Smooth muscle cell (in vitro differentiated cells): Measurements from ENCODE around the gene ATXN1. TPM values are rescaled to one million over a fixed set of nuclear protein-coding genes. Genes with fewer than 3 reads are reported as not detected.

ENCODE experiments used
- DNase-seq: peaks from one replicate; lab custom pipeline; 2025; ENCODE audit not compliant: unreplicated experiment; lab: John Stamatoyannopoulos, UW
- H2AFZ ChIP-seq: fragments of 200-600 bp; sonication (generic); 2 replicates; pipeline ENCODE4 v1.6.0; 2016; ENCODE audit warnings: antibody characterized with exemption, low read depth, mild to moderate bottlenecking
- H3F3A ChIP-seq: fragments of 200-600 bp; sonication (generic); 2 replicates; pipeline ENCODE4 v1.6.0; 2017; ENCODE audit warnings: antibody characterized with exemption, low read depth
- H3K27ac ChIP-seq: fragments of 200-600 bp; sonication (generic); 2 replicates; pipeline ENCODE4 v1.5.1; 2016; ENCODE audit warnings: low read depth, mild to moderate bottlenecking
- H3K27me3 ChIP-seq: fragments of 200-600 bp; sonication (generic); 2 replicates; pipeline ENCODE4 v1.6.1; 2016; ENCODE audit warnings: low read depth, mild to moderate bottlenecking
- H3K36me3 ChIP-seq: fragments of 200-600 bp; sonication (generic); 2 replicates; pipeline ENCODE4 v1.5.1; 2016; ENCODE audit warnings: low read depth
- H3K4me1 ChIP-seq: fragments of 200-600 bp; sonication (generic); 2 replicates; pipeline ENCODE4 v1.5.1; 2016; ENCODE audit warnings: low read depth
- H3K4me2 ChIP-seq: fragments of 200-600 bp; sonication (generic); 2 replicates; pipeline ENCODE4 v1.6.0; 2016; ENCODE audit warnings: mild to moderate bottlenecking
- H3K4me3 ChIP-seq: fragments of 200-600 bp; sonication (generic); 2 replicates; pipeline ENCODE4 v1.5.1; 2016; ENCODE audit warnings: mild to moderate bottlenecking
- H3K79me2 ChIP-seq: fragments of 200-600 bp; sonication (generic); 2 replicates; pipeline ENCODE4 v1.6.0; 2016; ENCODE audit warnings: low read depth, mild to moderate bottlenecking
- H3K9ac ChIP-seq: fragments of 200-600 bp; sonication (generic); 2 replicates; pipeline ENCODE4 v1.6.0; 2016; ENCODE audit warnings: low read depth
- H3K9me3 ChIP-seq: fragments of 200-600 bp; sonication (generic); replicated peaks from 2 replicates; pipeline ENCODE4 v1.5.1; 2016; ENCODE audit warnings: low read depth
- H4K20me1 ChIP-seq: fragments of 200-600 bp; sonication (generic); 2 replicates; pipeline ENCODE4 v1.6.0; 2016; ENCODE audit warnings: low read depth
- WGBS: methylation state at CpG from one replicate; pipeline ENCODE4 v1.1.7; 2016; ENCODE audit warnings: low lambda C conversion rate; 5-methylcytosine and 5-hydroxymethylcytosine counted together
- polyA plus RNA-seq: library from polyadenylated mRNA; unstranded; fragments of >200 nt; fragmentation: Nextera tagmentation; extraction: Ambion mirVana; gene quantifications from 2 replicates; pipeline ENCODE4 v1.2.1, GENCODE V29; 2016
- total RNA-seq: library from RNA; depleted of rRNA; stranded (reverse); fragments of >200 nt; gene quantifications from 2 replicates; pipeline ENCODE4 v1.2.3, GENCODE V29; 2014
- TF ChIP-seq, protein P1 (sequence below): fragments of 200-600 bp; sonication (generic); IDR thresholded peaks from 2 replicates; pipeline ENCODE4 v1.5.1; 2017; ENCODE audit warnings: borderline replicate concordance, mild to moderate bottlenecking, antibody characterized with exemption; ENCODE audit not compliant: insufficient read depth, poor library complexity, severe bottlenecking

Gene ATXN1
- total and polyA plus RNA-seq, 2 experiments from 2014 or later = 17.9 to 40.6 TPM

DNA sequence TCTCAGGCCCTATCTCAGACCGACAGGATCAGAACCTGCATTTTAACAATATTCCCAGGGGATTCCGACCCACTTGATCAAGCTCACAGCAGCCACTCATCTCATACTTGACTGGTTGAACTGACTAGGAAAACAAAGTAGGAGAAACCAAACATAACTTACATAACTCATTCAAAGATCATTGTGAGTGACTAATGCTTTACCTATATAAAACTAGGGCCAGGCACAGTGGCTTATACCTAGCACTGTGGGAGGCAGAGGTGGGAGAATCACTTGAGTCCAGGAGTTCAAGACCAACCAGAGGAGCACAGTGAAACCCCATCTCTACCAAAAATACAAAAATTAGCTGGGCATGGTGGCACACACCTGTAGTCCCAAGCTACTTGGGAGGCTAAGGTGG, 251.0 kb downstream of the ATXN1 start:
- Histone ChIP-seq H3K9ac (no peak overlapping the region), H4K20me1 (peaks cover 81% of the 10 kb centered on the region), H3K4me1 (no peaks in the 10 kb centered on the region), H3K36me3 (no peaks in the 10 kb centered on the region), H3K27me3 (no peaks in the 10 kb centered on the region), H3F3A (peaks cover 7% of the 10 kb centered on the region), H3K9me3 (no peaks in the 10 kb centered on the region), H2AFZ (no peak overlapping the region), H3K4me3 (no peak overlapping the region), H3K79me2 (peaks cover 58% of the 10 kb centered on the region), H3K27ac (no peak overlapping the region), H3K4me2 (no peak overlapping the region)
- TF ChIP-seq, protein P1, sequence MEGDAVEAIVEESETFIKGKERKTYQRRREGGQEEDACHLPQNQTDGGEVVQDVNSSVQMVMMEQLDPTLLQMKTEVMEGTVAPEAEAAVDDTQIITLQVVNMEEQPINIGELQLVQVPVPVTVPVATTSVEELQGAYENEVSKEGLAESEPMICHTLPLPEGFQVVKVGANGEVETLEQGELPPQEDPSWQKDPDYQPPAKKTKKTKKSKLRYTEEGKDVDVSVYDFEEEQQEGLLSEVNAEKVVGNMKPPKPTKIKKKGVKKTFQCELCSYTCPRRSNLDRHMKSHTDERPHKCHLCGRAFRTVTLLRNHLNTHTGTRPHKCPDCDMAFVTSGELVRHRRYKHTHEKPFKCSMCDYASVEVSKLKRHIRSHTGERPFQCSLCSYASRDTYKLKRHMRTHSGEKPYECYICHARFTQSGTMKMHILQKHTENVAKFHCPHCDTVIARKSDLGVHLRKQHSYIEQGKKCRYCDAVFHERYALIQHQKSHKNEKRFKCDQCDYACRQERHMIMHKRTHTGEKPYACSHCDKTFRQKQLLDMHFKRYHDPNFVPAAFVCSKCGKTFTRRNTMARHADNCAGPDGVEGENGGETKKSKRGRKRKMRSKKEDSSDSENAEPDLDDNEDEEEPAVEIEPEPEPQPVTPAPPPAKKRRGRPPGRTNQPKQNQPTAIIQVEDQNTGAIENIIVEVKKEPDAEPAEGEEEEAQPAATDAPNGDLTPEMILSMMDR = no peak
- DNase-seq = no peak
- WGBS = 93% methylated on average over 2 of the region's 2 CpGs

DNA sequence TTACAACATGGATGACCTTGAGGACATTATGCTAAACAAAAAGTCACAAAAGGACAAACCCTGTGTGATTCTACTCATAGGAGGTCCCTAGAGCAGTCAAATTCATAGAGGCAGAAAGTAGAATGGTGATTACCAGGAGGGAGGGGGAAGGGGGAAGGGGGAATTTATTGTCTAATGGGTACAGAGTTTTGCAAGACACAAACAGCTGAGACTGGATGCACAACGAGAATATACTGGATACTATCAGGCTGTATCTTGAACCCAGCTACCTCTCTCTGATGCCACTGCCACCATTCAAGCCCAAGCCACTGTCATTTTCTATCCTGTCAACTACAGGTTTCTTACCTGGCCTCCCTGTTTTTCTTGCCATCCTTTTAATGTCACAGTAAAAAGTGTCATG, 252.3 kb downstream of the ATXN1 start:
- Histone ChIP-seq H3K4me1 (no peaks in the 10 kb centered on the region), H4K20me1 (peaks cover 84% of the 10 kb centered on the region), H3K9me3 (no peaks in the 10 kb centered on the region), H3K27me3 (no peaks in the 10 kb centered on the region), H3F3A (peaks cover 7% of the 10 kb centered on the region), H3K4me3 (no peak overlapping the region), H3K9ac (no peak overlapping the region), H2AFZ (no peak overlapping the region), H3K36me3 (no peaks in the 10 kb centered on the region), H3K27ac (no peak overlapping the region), H3K4me2 (no peak overlapping the region), H3K79me2 (peaks cover 58% of the 10 kb centered on the region)
- no peak for DNase-seq
- TF ChIP-seq, protein P1 = no peak
- 92% methylated on average over 1 of the region's 1 CpG for WGBS

- TF ChIP-seq, protein P1 = no peak
- Histone ChIP-seq H3K36me3 (peaks cover 5% of the 10 kb centered on the region), H3K79me2 (peaks cover 50% of the 10 kb centered on the region), H3K4me1 (no peaks in the 10 kb centered on the region), H3K4me2 (no peak overlapping the region), H3K9me3 (no peaks in the 10 kb centered on the region), H3F3A (no peaks in the 10 kb centered on the region), H3K9ac (no peak overlapping the region), H2AFZ (no peak overlapping the region), H3K27ac (peak overlapping the region; percentile 30), H4K20me1 (peaks cover 80% of the 10 kb centered on the region), H3K27me3 (no peaks in the 10 kb centered on the region), H3K4me3 (no peak overlapping the region)
- 78% methylated on average over 9 of the region's 9 CpGs for WGBS
- no peak for DNase-seq
Measured at GRCh38 chr6:16505711-16506357, 255.4 kb downstream of the ATXN1 start.

DNA sequence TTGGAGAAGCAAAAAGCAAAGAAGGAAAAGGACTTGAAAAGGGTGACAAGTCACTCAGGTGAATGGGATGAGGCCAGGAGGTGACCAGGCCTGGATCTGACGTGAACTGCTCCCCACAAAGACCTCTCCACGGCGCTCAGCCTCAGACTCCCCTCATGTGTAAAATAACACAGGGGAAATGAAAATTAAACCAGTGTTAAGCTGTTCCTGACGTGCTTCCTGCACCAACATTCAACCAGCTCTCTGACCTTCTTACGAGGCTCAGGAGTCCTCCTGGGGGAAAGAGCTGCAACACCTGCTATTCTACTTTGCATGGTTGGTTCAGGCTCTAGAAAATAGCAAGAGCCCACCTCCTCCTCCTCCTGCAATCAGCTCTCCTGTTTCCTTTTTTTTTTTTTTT, 256.7 kb downstream of the ATXN1 start:
- TF ChIP-seq, protein P1 = no peak
- Histone ChIP-seq H3K36me3 (peaks cover 5% of the 10 kb centered on the region), H3K27ac (no peak overlapping the region), H3K4me2 (peak overlapping the region; percentile 18), H3K9ac (no peak overlapping the region), H3K9me3 (no peaks in the 10 kb centered on the region), H2AFZ (no peak overlapping the region), H3K4me1 (no peaks in the 10 kb centered on the region), H3F3A (no peaks in the 10 kb centered on the region), H4K20me1 (peaks cover 71% of the 10 kb centered on the region), H3K79me2 (peaks cover 44% of the 10 kb centered on the region), H3K4me3 (no peak overlapping the region), H3K27me3 (no peaks in the 10 kb centered on the region)
- 93% methylated on average over 5 of the region's 5 CpGs for WGBS
- DNase-seq = no peak
